GM21381 (cell line): Measurements from ENCODE around the gene PLA2R1.
"Not testable (repeated sequence)": the region's sequence is repeated elsewhere in the genome, so short reads cannot be mapped to it uniquely, and the experiment has no call there.

Experiments
- ATAC-seq: cut with Tn5 transposase; IDR thresholded peaks from one replicate; pipeline ENCODE4 v1.9.1; 2021; ENCODE audit warnings: mild to moderate bottlenecking, moderate library complexity; ENCODE audit not compliant: unreplicated experiment

Gene PLA2R1

GRCh38 chr2:160063879-160064612 lies 1.6 kb upstream of the PLA2R1 start:
- ATAC-seq, result no peak

- no peak for ATAC-seq
Observed at GRCh38 chr2:160063271-160063670, 856 bp upstream of the PLA2R1 start.

GRCh38 chr2:160061944-160062291 lies 497 bp downstream of the PLA2R1 start:
- no peak for ATAC-seq

- ATAC-seq, result no peak
Observed at GRCh38 chr2:160061533-160061932, 882 bp downstream of the PLA2R1 start.

GRCh38 chr2:160060297-160060696 lies 2.1 kb downstream of the PLA2R1 start:
- ATAC-seq, result no peak

GRCh38 chr2:160057356-160057755 lies 5.1 kb downstream of the PLA2R1 start:
- no peak for ATAC-seq

GRCh38 chr2:160055726-160056108 lies 6.7 kb downstream of the PLA2R1 start:
- ATAC-seq, result no peak

- ATAC-seq, result no peak
Observed at GRCh38 chr2:160054984-160055725, 7.3 kb downstream of the PLA2R1 start.

GRCh38 chr2:160053946-160054345 lies 8.5 kb downstream of the PLA2R1 start:
- no peak for ATAC-seq

GRCh38 chr2:160052531-160052930 lies 9.9 kb downstream of the PLA2R1 start:
- ATAC-seq, result no peak

GRCh38 chr2:160051371-160051800 lies 11.0 kb downstream of the PLA2R1 start:
- no peak for ATAC-seq

GRCh38 chr2:160050147-160050546 lies 12.3 kb downstream of the PLA2R1 start:
- no peak for ATAC-seq

- ATAC-seq, result no peak
Observed at GRCh38 chr2:160045703-160046210, 16.7 kb downstream of the PLA2R1 start.

- ATAC-seq, result no peak
Observed at GRCh38 chr2:160044728-160045127, 17.7 kb downstream of the PLA2R1 start.

GRCh38 chr2:160043265-160043664 lies 19.1 kb downstream of the PLA2R1 start:
- ATAC-seq, result no peak

- no peak for ATAC-seq
Observed at GRCh38 chr2:160042054-160042453, 20.4 kb downstream of the PLA2R1 start.

- ATAC-seq, result no peak
Observed at GRCh38 chr2:160041091-160041490, 21.3 kb downstream of the PLA2R1 start.

- ATAC-seq, result no peak
Observed at GRCh38 chr2:160039166-160039903, 23.1 kb downstream of the PLA2R1 start.

- not testable (repeated sequence) for ATAC-seq
Observed at GRCh38 chr2:160038662-160039061, 23.8 kb downstream of the PLA2R1 start.

GRCh38 chr2:160036736-160037135 lies 25.7 kb downstream of the PLA2R1 start:
- ATAC-seq, result no peak

GRCh38 chr2:160035125-160035524 lies 27.3 kb downstream of the PLA2R1 start:
- no peak for ATAC-seq

GRCh38 chr2:160034396-160034795 lies 28.0 kb downstream of the PLA2R1 start:
- ATAC-seq, result no peak
